Measurements from ENCODE around the gene BEST2.
"Not testable (repeated sequence)": the region's sequence is repeated elsewhere in the genome, so short reads cannot be mapped to it uniquely, and the experiment has no call there.

BEST2 gene

DNA sequence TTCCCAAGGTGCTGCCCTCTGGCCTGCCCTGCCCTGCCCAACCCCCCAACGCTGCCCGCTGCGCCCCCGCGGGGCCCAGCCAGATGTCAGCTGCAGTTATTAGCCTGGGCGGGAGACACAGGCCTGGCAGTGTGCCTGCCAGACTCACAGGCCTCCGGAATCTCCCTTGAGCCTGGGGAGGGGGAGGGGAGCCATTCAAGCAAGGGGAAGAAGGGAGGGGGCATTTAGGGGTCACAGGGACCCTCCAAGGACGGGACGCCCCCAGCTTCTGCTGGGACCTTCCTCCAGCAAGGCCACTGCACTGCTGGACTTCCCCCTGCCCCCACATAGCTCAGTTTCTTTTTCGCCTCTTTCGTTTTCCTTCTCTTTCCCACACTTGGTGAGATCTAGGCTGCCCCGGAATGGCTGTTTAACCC lies 37.1 kb downstream of the BEST2 start:
- peak; percentile 64 for DNase-seq

DNA sequence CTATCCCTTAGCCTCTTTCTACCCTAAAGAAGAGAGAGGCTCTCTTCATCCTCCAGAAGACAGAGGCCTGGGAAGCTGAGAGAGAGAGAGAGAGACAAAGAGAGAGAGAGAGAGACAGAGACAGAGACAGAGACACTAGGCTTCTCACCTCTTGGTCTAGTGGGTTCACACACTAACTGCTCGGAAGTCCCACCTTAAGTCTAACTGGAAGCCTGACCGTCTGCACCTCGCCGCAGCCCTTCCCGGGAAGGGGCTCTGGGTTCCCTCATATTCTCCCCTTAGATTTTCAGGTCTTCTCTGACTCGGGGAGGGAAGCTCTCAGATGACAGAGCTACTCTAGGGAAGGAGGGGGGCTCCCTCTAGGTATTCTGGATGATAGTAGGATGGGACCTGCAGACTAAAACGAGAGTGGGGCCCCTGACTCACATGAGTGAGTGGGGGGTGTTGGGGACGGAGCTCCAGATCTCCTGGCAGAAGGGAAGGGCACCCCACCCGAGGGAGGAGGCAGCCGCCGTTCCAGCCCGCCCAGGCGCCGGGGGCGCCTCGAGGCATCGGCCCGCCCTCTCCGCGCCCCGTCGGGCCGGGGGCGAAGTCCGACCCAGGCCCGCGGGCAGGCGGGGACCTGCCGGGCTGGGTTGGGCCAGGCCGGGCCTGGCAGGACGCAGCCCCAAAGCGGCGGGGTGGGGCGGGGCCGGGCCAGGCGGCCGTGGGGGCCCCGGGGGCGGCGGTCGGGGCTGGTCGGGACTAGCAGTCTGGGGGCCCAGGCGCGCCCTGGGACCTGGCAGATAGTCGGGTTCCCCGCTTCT lies 37.7 kb downstream of the BEST2 start:
- no peak for DNase-seq

DNA sequence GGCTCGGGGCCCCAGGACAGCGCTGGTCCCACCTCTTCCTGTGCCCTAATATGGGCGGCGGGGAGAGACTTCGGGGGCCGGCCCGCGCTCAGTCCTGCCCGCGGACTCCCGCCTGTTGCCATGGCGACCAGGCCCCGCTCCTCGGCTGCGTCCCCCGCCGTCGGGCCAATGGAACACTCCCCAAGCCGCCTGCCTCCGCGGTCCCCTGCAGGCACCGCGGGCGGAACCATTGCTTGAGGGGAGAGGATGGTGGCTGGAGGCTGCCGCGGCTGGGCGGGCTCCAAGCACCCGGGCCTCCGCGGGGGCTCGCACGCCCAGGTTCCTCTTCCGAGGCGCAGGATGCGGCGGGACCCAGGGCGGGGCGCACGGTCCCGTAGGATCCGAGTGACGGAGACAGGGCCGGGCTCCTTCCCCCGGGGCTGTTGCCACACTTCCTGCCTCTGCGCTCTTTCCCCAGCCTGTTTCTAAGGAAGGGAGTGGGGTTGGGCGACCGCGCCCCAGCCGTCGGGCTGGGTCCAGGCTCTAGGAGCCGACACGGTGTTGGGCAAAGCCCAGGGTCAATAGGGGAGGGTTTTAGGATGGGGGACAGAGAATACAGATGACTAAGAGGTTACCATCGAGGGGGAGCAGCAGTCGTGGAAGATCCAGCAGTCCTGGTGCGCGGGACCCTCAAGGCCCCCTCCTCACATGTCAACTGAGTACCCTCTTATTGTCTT lies 38.5 kb downstream of the BEST2 start:
- DNase-seq, result peak; percentile 83

DNA sequence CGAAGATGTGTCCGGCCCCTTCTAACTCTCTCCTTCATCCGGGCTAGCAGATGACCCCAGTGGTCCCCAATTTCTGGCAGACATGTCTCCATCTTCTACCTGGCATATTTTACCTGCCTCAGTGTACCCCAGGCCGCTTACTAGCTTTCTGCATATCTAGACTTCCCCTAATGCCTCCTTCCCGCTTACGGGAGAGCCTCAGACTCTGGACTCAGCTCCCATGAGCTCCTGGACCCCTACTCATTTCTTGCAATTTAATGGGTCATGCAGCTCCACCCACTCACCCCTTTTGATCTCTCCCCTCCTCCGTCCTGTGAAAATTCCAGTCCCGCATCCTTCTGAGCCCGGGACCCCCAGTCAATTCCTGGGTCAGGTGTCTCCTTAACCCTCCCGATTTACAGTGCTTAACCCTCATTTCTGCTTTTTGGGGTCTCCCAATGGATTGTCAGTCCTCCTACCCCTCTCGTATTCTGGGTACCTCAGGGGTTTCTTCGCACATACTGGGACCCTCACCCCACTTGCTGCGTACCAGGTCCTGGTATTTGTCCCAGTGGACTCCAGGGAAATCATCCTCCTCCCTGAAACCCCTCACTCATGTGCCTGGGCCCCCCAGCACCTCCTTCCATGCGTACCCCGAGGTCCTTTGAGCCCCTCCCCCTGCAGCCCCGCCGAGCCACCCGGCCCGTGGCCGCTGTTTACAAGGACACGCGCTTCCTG lies 39.2 kb downstream of the BEST2 start:
- DNase-seq, result no peak

GRCh38 chr19:12791345-12792050 lies 39.9 kb downstream of the BEST2 start, which contains the start of gene JUNB:
TSS of gene JUNB (plus strand) at chr19:12791486. CDS start at chr19:12791772, 286 bp downstream.
- peak; percentile 91 for DNase-seq

DNA sequence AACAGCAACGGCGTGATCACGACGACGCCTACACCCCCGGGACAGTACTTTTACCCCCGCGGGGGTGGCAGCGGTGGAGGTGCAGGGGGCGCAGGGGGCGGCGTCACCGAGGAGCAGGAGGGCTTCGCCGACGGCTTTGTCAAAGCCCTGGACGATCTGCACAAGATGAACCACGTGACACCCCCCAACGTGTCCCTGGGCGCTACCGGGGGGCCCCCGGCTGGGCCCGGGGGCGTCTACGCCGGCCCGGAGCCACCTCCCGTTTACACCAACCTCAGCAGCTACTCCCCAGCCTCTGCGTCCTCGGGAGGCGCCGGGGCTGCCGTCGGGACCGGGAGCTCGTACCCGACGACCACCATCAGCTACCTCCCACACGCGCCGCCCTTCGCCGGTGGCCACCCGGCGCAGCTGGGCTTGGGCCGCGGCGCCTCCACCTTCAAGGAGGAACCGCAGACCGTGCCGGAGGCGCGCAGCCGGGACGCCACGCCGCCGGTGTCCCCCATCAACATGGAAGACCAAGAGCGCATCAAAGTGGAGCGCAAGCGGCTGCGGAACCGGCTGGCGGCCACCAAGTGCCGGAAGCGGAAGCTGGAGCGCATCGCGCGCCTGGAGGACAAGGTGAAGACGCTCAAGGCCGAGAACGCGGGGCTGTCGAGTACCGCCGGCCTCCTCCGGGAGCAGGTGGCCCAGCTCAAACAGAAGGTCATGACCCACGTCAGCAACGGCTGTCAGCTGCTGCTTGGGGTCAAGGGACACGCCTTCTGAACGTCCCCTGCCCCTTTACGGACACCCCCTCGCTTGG lies 40.7 kb downstream of the BEST2 start:
- peak; percentile 75 for DNase-seq

- no peak for DNase-seq
Observed at GRCh38 chr19:12792853-12793289, 41.3 kb downstream of the BEST2 start.

GRCh38 chr19:12793290-12794195 lies 42.0 kb downstream of the BEST2 start:
- peak; percentile 85 for DNase-seq

DNA sequence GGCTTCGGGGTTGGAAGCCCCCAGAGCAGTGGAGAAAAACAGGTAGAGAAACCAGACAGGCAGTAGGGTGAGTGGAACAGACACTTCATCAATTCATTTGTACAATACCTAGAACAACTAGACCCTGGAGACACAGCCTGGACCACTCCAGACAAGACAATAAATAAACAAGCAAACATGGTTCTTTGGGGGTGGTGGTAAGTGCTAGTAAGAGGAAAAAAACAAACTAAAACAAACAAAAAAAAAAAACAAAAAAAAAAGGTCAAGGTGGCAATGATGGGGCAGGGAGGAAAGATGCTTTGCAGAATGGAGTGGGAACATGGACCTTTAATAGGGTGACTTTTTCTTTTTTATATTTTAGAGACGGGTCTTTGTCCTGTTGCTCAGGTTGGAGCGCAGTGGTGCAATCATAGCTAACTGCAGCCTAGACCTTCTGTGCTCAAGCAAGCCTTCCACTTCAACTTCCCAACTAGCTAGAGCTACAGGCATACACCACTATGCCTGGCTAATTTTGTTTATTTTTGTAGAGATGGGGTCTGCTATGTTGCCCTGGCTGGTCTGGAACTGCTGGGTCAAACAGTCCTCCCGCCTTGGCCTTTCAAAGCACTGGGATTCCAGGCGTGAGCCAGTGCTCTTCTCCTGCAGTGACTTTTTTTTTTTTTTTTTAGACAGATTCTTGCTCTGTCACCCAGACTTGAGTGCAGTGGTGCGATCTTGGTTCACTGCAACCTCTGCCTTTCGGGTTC lies 42.8 kb downstream of the BEST2 start:
- DNase-seq, result no peak

- no peak for DNase-seq
Observed at GRCh38 chr19:12794971-12795381, 43.4 kb downstream of the BEST2 start.

DNA sequence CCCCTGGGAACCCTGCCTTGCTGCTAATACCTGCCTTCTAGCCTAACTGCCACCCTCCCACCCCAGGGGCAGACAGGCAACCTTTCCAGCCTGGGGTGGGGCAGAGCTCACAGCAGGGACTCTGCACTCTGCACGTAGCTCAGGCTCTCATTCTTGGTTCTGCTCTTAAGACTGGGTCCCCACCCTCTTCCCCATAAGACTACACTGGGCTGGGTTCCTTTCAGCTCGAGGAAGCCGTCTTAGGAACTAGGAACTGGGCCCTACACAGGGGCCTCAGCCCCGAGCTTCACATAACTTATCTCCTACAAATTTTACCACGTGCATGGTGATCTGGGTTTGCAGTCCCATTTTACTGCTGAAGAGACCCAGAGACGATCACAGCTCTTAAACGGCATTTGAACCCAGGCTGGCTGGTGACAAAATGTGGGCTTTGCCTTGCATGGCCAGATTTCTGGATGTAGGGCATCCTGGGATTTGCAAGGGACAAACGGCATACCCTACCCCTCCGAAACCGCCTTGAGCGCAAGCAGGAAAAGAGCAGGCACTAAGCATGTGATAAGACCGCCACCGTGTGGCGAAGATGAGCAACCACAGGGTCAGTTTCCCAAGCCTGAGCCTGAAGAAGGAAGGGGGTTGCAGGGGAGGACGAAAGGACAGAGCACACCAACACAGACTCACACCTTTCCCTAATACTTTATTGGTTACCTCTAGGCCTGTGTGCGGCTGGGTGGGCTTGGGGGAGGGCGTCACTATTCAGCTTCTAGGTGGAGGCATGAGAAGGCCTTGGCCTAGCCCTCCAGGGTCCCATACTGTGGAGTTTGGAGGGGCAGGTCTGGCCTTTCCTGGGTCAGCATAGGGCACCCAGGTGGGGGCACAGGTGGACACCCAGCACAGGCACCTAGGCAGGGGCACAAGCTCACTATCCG lies 44.8 kb downstream of the BEST2 start:
- peak; percentile 74 for DNase-seq

DNA sequence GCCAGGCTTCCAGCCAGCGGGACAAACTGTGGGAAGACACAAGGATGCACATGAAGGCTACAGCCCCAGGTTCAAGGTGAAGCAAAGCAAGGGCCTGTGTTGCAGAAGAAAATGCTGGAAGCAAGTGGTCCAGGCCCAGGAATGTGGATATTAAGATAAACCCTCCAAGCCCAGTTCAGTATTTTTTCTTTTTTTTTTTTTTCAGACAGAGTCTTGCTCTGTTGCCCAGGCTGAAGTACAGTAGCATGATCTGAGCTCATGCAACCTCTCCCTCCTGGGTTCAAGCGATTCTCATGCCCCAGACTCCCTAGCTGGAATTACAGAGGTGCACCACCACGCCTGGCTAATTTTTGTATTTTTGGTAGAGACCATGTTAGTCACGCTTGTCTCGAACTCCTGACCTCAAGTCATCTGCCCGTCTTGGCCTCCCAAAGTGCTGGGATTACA lies 45.6 kb downstream of the BEST2 start:
- DNase-seq, result no peak

GRCh38 chr19:12797607-12798006 lies 46.0 kb downstream of the BEST2 start:
- not testable (repeated sequence) for DNase-seq

- DNase-seq, result no peak
Observed at GRCh38 chr19:12799742-12800465, 48.3 kb downstream of the BEST2 start.

DNA sequence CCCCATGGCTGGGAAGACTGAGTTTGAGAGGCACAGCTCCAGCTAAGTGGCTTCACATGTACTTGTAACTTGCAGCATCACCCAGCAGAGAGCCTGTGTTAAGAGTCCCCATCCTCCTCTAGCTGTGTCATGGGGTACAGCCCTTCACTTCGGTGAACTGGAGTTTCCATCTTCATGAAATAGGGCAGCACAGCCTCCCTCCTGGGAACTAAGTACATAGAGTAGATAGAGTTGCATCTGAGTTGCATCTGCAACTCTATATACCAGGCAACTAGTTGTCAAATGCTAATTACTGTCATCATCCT lies 48.8 kb downstream of the BEST2 start:
- no peak for DNase-seq

DNA sequence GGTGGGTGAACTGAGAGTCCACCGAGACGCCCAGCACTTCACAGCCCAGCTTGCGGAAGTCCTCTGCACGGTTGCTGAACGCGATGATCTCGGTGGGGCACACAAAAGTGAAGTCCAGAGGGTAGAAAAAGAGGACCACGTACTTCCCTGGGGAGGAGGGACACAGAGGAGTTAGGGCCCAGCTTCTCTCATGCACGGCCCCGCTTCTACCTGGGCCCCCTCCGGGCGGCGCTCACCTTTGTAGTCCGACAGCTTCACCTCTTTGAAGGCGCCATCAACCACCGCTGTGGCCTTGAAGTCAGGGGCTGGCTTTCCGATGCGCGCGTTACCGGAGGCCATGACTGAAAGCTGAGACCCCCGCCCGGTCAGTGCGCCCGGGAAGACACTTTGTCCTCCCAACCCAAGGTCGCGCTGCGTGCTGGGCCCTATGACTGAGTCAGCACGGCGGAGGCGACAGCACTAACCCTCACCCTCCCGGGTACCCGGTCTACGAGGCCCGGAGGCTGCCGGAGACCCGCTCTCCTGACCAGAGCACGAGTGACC lies 49.4 kb downstream of the BEST2 start:
- no peak for DNase-seq

- DNase-seq, result peak; percentile 64
Observed at GRCh38 chr19:12801466-12802266, 50.1 kb downstream of the BEST2 start, which contains the start of the genes PRDX2 and THSD8. TSS of gene PRDX2 (minus strand) at chr19:12801800. CDS start at chr19:12801261, 539 bp downstream. TSS of gene THSD8 (plus strand) at chr19:12802069. CDS start at chr19:12802072, 3 bp downstream.

Data from NCI-H2171 (cell line).